Measurements from ENCODE around the gene PATE2. TPM values are rescaled to one million over a fixed set of nuclear protein-coding genes. Genes with fewer than 3 reads are reported as not detected.

The PATE2 gene
- total RNA-seq (not detected), polyA plus RNA-seq (not detected), total RNA-seq (not detected)

DNA sequence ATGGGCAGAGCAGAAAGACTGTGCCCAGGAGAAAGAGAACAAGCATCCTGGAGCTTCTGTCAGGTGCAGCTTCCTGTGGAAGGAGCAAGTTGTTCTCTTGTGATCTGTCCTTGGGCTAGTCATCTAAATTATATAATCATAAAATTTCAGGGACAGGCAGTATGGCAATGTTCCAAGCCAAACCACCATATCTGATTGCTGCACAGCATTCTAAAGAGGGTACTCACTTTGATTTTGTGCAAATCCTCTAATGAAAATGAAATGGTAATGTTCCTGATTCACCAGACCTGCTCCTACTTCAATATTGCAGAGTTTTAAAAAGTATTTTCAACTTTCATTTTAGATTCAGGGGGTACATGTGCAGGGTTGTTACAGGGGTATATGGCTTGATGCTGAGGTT is at the start of gene PATE2:
PATE2 (minus strand) TSS at position 101 of the 400 bp plus-strand sequence; CDS start at position 46, 55 bp downstream.
- Histone ChIP-seq H3K27me3 (ENCODE audit: control insufficient read depth in 2 of 2, insufficient read depth in 2 of 2, low read length in 2 of 2) (no peaks in the 10 kb centered on the region), H3K36me3 (ENCODE audit: control insufficient read depth in 2 of 3, insufficient read depth in 3 of 3, low read length in 3 of 3) (no peaks in the 10 kb centered on the region), H3K4me3 (ENCODE audit: low read length) (no peak within 1 kb of the TSS), H3K4me1 (ENCODE audit: control insufficient read depth in 2 of 2, insufficient read depth in 2 of 2, low read length in 2 of 2) (no peaks in the 10 kb centered on the region), H3K9me3 (ENCODE audit: control insufficient read depth in 2 of 3, low read length in 3 of 3) (no peaks in the 10 kb centered on the region), H3K27ac (ENCODE audit: low read depth, low read length) (no peak within 1 kb of the TSS)
- H3K9me3 Mint-ChIP-seq = peaks cover 0 to 8% (median 2%) of the 10 kb centered on the region in 11 donors
- peaks cover 3 to 43% (median 12%) of the 10 kb centered on the region in 5 donors for H3K27me3 Mint-ChIP-seq
- CTCF ChIA-PET = no interaction called here
- H3K27ac Mint-ChIP-seq = peak within 1 kb of the TSS in 1 of 9 donors; percentile 4
- no peak within 1 kb of the TSS for H3K4me3 Mint-ChIP-seq
- DNase-seq = no peak
- intact Hi-C loops (cut with micrococcal nuclease) = no loop called here
- ATAC-seq = no peak
- H3K36me3 Mint-ChIP-seq = no peaks in the 10 kb centered on the region
- peaks cover 0 to 16% (median 0%) of the 10 kb centered on the region in 7 donors for H3K4me1 Mint-ChIP-seq
- POLR2A ChIA-PET = no interaction called here

DNA sequence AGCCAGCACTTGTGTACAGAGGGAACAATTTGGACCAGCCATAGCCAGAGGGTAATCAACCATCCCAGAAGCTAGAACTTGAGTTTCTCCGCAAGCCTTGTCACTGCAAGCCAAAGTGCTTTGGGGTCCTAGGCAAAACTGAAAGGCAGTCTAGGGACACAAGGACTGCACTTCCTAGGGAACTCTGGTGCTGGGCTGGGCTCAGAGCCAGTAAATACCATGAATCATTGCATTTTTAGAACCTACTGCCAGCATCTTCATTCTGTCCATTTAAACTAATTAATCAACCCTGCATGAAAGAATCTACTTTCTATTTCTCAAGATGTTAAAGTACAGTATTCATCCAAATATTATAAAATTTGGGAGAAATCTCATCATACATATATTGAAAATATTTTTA is 29.3 kb upstream of the PATE2 start:
- intact Hi-C loops (cut with micrococcal nuclease) = no loop called here

GRCh38 chr11:125802387-125802786 is 23.8 kb upstream of the PATE2 start:
- Histone ChIP-seq H3K27me3 (ENCODE audit: control insufficient read depth in 2 of 2, insufficient read depth in 2 of 2, low read length in 2 of 2) (no peaks in the 10 kb centered on the region), H3K9me3 (ENCODE audit: control insufficient read depth in 2 of 3, low read length in 3 of 3) (peaks cover 0 to 26% (median 4%) of the 10 kb centered on the region in 3 experiments), H3K36me3 (ENCODE audit: control insufficient read depth in 2 of 3, insufficient read depth in 3 of 3, low read length in 3 of 3) (no peaks in the 10 kb centered on the region), H3K4me1 (ENCODE audit: control insufficient read depth in 2 of 2, insufficient read depth in 2 of 2, low read length in 2 of 2) (no peaks in the 10 kb centered on the region), H3K27ac (ENCODE audit: low read depth, low read length) (no peak overlapping the region), H3K4me3 (ENCODE audit: low read length) (no peak overlapping the region)
- POLR2A ChIA-PET = no interaction called here
- DNase-seq (no peak), ATAC-seq (no peak)
- Mint-ChIP-seq H3K27ac (no peak overlapping the region), H3K4me3 (no peak overlapping the region), H3K36me3 (peaks cover 0 to 22% (median 3%) of the 10 kb centered on the region in 5 donors), H3K9me3 (peaks cover 18 to 70% (median 40%) of the 10 kb centered on the region in 11 donors), H3K4me1 (no peaks in the 10 kb centered on the region), H3K27me3 (peaks cover 0 to 28% (median 24%) of the 10 kb centered on the region in 5 donors)
- intact Hi-C loops (cut with micrococcal nuclease) = no loop called here
- CTCF ChIA-PET = no interaction called here

More for the DNA sequence above, 29.3 kb upstream of the PATE2 start:
- peaks cover 0 to 5% (median 0%) of the 10 kb centered on the region in 5 donors for H3K36me3 Mint-ChIP-seq
- H3K4me1 Mint-ChIP-seq = no peaks in the 10 kb centered on the region
- Histone ChIP-seq H3K27me3 (ENCODE audit: control insufficient read depth in 2 of 2, insufficient read depth in 2 of 2, low read length in 2 of 2) (no peaks in the 10 kb centered on the region), H3K9me3 (ENCODE audit: control insufficient read depth in 2 of 3, low read length in 3 of 3) (peaks cover 0 to 7% (median 0%) of the 10 kb centered on the region in 3 experiments), H3K27ac (ENCODE audit: low read depth, low read length) (no peak overlapping the region), H3K36me3 (ENCODE audit: control insufficient read depth in 2 of 3, insufficient read depth in 3 of 3, low read length in 3 of 3) (no peaks in the 10 kb centered on the region), H3K4me1 (ENCODE audit: control insufficient read depth in 2 of 2, insufficient read depth in 2 of 2, low read length in 2 of 2) (no peaks in the 10 kb centered on the region), H3K4me3 (ENCODE audit: low read length) (no peak overlapping the region)
- H3K27ac Mint-ChIP-seq = no peak overlapping the region
- no peak for ATAC-seq
- CTCF ChIA-PET = no interaction called here
- POLR2A ChIA-PET = no interaction called here
- H3K9me3 Mint-ChIP-seq = peaks cover under 1 to 54% (median 18%) of the 10 kb centered on the region in 11 donors
- no peak overlapping the region for H3K4me3 Mint-ChIP-seq
- H3K27me3 Mint-ChIP-seq = peaks cover 0 to 17% (median 12%) of the 10 kb centered on the region in 5 donors
- no peak for DNase-seq

- H3K4me1 Mint-ChIP-seq = no peaks in the 10 kb centered on the region
- intact Hi-C loops (cut with micrococcal nuclease) = no loop called here
- Histone ChIP-seq H3K4me3 (ENCODE audit: low read length) (no peak overlapping the region), H3K27me3 (ENCODE audit: control insufficient read depth in 2 of 2, insufficient read depth in 2 of 2, low read length in 2 of 2) (no peaks in the 10 kb centered on the region), H3K9me3 (ENCODE audit: control insufficient read depth in 2 of 3, low read length in 3 of 3) (peaks cover 0 to 26% (median 4%) of the 10 kb centered on the region in 3 experiments), H3K4me1 (ENCODE audit: control insufficient read depth in 2 of 2, insufficient read depth in 2 of 2, low read length in 2 of 2) (no peaks in the 10 kb centered on the region), H3K36me3 (ENCODE audit: control insufficient read depth in 2 of 3, insufficient read depth in 3 of 3, low read length in 3 of 3) (no peaks in the 10 kb centered on the region), H3K27ac (ENCODE audit: low read depth, low read length) (no peak overlapping the region)
- peaks cover 0 to 23% (median 3%) of the 10 kb centered on the region in 5 donors for H3K36me3 Mint-ChIP-seq
- POLR2A ChIA-PET = no interaction called here
- H3K27ac Mint-ChIP-seq = no peak overlapping the region
- DNase-seq = no peak
- no peak overlapping the region for H3K4me3 Mint-ChIP-seq
- CTCF ChIA-PET = no interaction called here
- no peak for ATAC-seq
- H3K27me3 Mint-ChIP-seq = peaks cover 0 to 32% (median 8%) of the 10 kb centered on the region in 5 donors
- peaks cover 18 to 87% (median 47%) of the 10 kb centered on the region in 11 donors for H3K9me3 Mint-ChIP-seq
Observed at GRCh38 chr11:125799808-125800207, 21.2 kb upstream of the PATE2 start.

DNA sequence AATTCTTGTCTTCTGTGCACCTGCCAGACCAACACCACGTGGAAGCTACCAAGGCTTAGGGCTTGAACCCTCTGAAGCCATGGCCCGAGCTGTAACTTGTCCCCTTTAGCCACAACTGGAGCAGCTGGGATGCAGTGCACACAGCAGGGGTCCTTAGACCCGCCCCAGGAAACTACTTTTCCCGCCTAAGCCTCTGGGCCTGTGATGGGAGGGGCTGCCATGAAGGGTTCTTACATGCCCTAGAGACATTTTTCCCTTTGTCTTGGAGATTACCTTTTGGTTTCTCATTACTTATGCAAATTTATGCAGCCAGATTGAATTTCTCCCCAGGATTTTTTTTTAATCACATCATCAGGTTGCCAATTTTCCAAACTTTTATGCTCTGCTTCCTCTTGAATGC is 19.0 kb upstream of the PATE2 start:
- Mint-ChIP-seq H3K27ac (no peak overlapping the region), H3K4me1 (no peaks in the 10 kb centered on the region), H3K27me3 (peaks cover 0 to 42% (median 17%) of the 10 kb centered on the region in 5 donors), H3K36me3 (peaks cover 0 to 23% (median under 1%) of the 10 kb centered on the region in 5 donors), H3K9me3 (peaks cover 11 to 94% (median 46%) of the 10 kb centered on the region in 11 donors), H3K4me3 (no peak overlapping the region)
- Histone ChIP-seq H3K9me3 (ENCODE audit: control insufficient read depth in 2 of 3, low read length in 3 of 3) (peaks cover 0 to 19% (median 4%) of the 10 kb centered on the region in 3 experiments), H3K27ac (ENCODE audit: low read depth, low read length) (no peak overlapping the region), H3K4me1 (ENCODE audit: control insufficient read depth in 2 of 2, insufficient read depth in 2 of 2, low read length in 2 of 2) (no peaks in the 10 kb centered on the region), H3K27me3 (ENCODE audit: control insufficient read depth in 2 of 2, insufficient read depth in 2 of 2, low read length in 2 of 2) (no peaks in the 10 kb centered on the region), H3K36me3 (ENCODE audit: control insufficient read depth in 2 of 3, insufficient read depth in 3 of 3, low read length in 3 of 3) (no peaks in the 10 kb centered on the region), H3K4me3 (ENCODE audit: low read length) (no peak overlapping the region)
- ChIA-PET CTCF (no interaction called here), POLR2A (no interaction called here)
- ATAC-seq (no peak), DNase-seq (no peak)
- intact Hi-C loops (cut with micrococcal nuclease) = no loop called here

GRCh38 chr11:125790825-125791224 is 12.2 kb upstream of the PATE2 start:
- H3K27me3 ChIP-seq (ENCODE audit: control insufficient read depth in 2 of 2, insufficient read depth in 2 of 2, low read length in 2 of 2) = no peaks in the 10 kb centered on the region
- H3K27me3 Mint-ChIP-seq = peaks cover 0 to 20% (median 10%) of the 10 kb centered on the region in 5 donors

GRCh38 chr11:125787827-125788226 is 9.2 kb upstream of the PATE2 start, which contains the start of gene PATE3:
TSS of gene PATE3 (plus strand) at chr11:125788127. CDS start at chr11:125788152, 25 bp downstream.
- H3K4me1 ChIP-seq (ENCODE audit: control insufficient read depth in 2 of 2, insufficient read depth in 2 of 2, low read length in 2 of 2) = peaks cover 0 to 4% of the 10 kb centered on the region in 2 donors
- H3K27me3 Mint-ChIP-seq = peaks cover 0 to 10% (median 3%) of the 10 kb centered on the region in 5 donors
- H3K36me3 Mint-ChIP-seq = no peaks in the 10 kb centered on the region
- POLR2A ChIA-PET = no interaction called here
- CTCF ChIA-PET = no interaction called here
- H3K9me3 ChIP-seq (ENCODE audit: control insufficient read depth in 2 of 3, low read length in 3 of 3) = no peaks in the 10 kb centered on the region
- peaks cover 0 to 6% (median 2%) of the 10 kb centered on the region in 11 donors for H3K9me3 Mint-ChIP-seq
- H3K36me3 ChIP-seq (ENCODE audit: control insufficient read depth in 2 of 3, insufficient read depth in 3 of 3, low read length in 3 of 3) = no peaks in the 10 kb centered on the region
- peak within 1 kb of the TSS in 2 of 9 donors; percentile 30 to 52 for H3K27ac Mint-ChIP-seq
- H3K4me1 Mint-ChIP-seq = peaks cover 0 to 18% (median 0%) of the 10 kb centered on the region in 7 donors
- intact Hi-C loops (cut with micrococcal nuclease) = no loop called here
- no peak within 1 kb of the TSS for H3K4me3 ChIP-seq (ENCODE audit: low read length)
- no peak within 1 kb of the TSS for H3K4me3 Mint-ChIP-seq
- ATAC-seq (no peak), DNase-seq (no peak)
- H3K27me3 ChIP-seq (ENCODE audit: control insufficient read depth in 2 of 2, insufficient read depth in 2 of 2, low read length in 2 of 2) = no peaks in the 10 kb centered on the region
- no peak within 1 kb of the TSS for H3K27ac ChIP-seq (ENCODE audit: low read depth, low read length)

More at GRCh38 chr11:125790825-125791224, 12.2 kb upstream of the PATE2 start:
- CTCF ChIA-PET = no interaction called here
- no peak overlapping the region for H3K4me3 ChIP-seq (ENCODE audit: low read length)
- H3K9me3 ChIP-seq (ENCODE audit: control insufficient read depth in 2 of 3, low read length in 3 of 3) = peaks cover 0 to 3% (median 0%) of the 10 kb centered on the region in 3 experiments
- H3K4me1 Mint-ChIP-seq = peaks cover 0 to 12% (median 0%) of the 10 kb centered on the region in 7 donors
- ATAC-seq = no peak
- intact Hi-C loops (cut with micrococcal nuclease) = no loop called here
- peaks cover 0 to 8% (median 0%) of the 10 kb centered on the region in 5 donors for H3K36me3 Mint-ChIP-seq
- no peak overlapping the region for H3K4me3 Mint-ChIP-seq
- peaks cover 0 to 33% (median 16%) of the 10 kb centered on the region in 11 donors for H3K9me3 Mint-ChIP-seq
- H3K27ac Mint-ChIP-seq = no peak overlapping the region
- no peak for DNase-seq
- no peaks in the 10 kb centered on the region for H3K36me3 ChIP-seq (ENCODE audit: control insufficient read depth in 2 of 3, insufficient read depth in 3 of 3, low read length in 3 of 3)
- no peaks in the 10 kb centered on the region for H3K4me1 ChIP-seq (ENCODE audit: control insufficient read depth in 2 of 2, insufficient read depth in 2 of 2, low read length in 2 of 2)
- H3K27ac ChIP-seq (ENCODE audit: low read depth, low read length) = no peak overlapping the region
- POLR2A ChIA-PET = no interaction called here

All from naive thymus-derived CD4-positive, alpha-beta T cell (primary cell).